B cell (primary cell): ENCODE data around the gene SKAP1. TPM values are rescaled to one million over a fixed set of nuclear protein-coding genes. Genes with fewer than 3 reads are reported as not detected.

ENCODE experiments used
- ATAC-seq: fragments of 200-7000 bp; cut with Tn5 transposase; one replicate; pipeline ENCODE4 v1.10.0; 2021; ENCODE audit warnings: low read depth, mild to moderate bottlenecking, moderate number of reproducible peaks, moderate library complexity
- CTCF ChIA-PET: fragments of 350-600 bp; sonication (Branson Sonifier 250); formaldehyde crosslinking; loops from one replicate; lab custom pipeline; 2021; ENCODE audit warnings: antibody characterized with exemption, inconsistent platforms; lab: Charles Lee
- POLR2A ChIA-PET: fragments of 350-600 bp; sonication (Branson Sonifier 250); formaldehyde crosslinking; loops from one replicate; lab custom pipeline; 2021; ENCODE audit warnings: antibody characterized with exemption; lab: Charles Lee
- DNase-seq: peaks from one replicate; pipeline ENCODE4 v3.0.0; 2013
- H2AFZ ChIP-seq: 2 replicates; pipeline ENCODE4 v1.6.1; 2012; ENCODE audit warnings: mild to moderate bottlenecking, low read depth, low read length; ENCODE audit not compliant: insufficient read depth, poor library complexity, severe bottlenecking
- H3K27ac ChIP-seq, 2 donors: 1 replicate in 1 of 2; 2 replicates in 1 of 2; pipeline ENCODE4 v1.5.1; 2012 to 2013; ENCODE audit warnings: low read length in 2 of 2, mild to moderate bottlenecking in 2 of 2, moderate library complexity in 1 of 2
- H3K27me3 ChIP-seq, 4 experiments: fragments of 200-600 bp in 1 of 4; sonication (generic) in 1 of 4; replicated peaks in 1 of 4; 1 replicate in 2 of 4; 2 replicates in 2 of 4; pipeline versions ENCODE4 v1.6.1 to v1.7.0; 2013 to 2016; ENCODE audit warnings: low read length in 3 of 4, mild to moderate bottlenecking in 2 of 4, mixed read lengths in 1 of 4, moderate library complexity in 1 of 4; ENCODE audit not compliant: insufficient read depth in 4 of 4, control insufficient read depth in 3 of 4; ENCODE audit errors: control extremely low read depth in 1 of 4
- H3K36me3 ChIP-seq, 2 experiments: replicated peaks in 1 of 2; 1 replicate in 1 of 2; 2 replicates in 1 of 2; pipeline versions ENCODE4 v1.6.1 to v1.7.1; 2013; ENCODE audit warnings: low read length in 1 of 2; ENCODE audit not compliant: insufficient read depth in 2 of 2, control insufficient read depth in 1 of 2; ENCODE audit errors: control extremely low read depth in 1 of 2, extremely low read depth in 1 of 2
- H3K4me1 ChIP-seq, 2 donors: fragments of 200-600 bp in 1 of 2; sonication (generic) in 1 of 2; 1 replicate in 1 of 2; 2 replicates in 1 of 2; pipeline versions ENCODE4 v1.5.1 to v1.6.1; 2013 to 2017; ENCODE audit warnings: low read length in 2 of 2; ENCODE audit not compliant: control insufficient read depth in 2 of 2, insufficient read depth in 2 of 2
- H3K4me2 ChIP-seq: replicated peaks from 2 replicates; pipeline ENCODE3; 2012; ENCODE audit warnings: mild to moderate bottlenecking, low read depth, low read length; ENCODE audit not compliant: poor library complexity, severe bottlenecking
- H3K4me3 ChIP-seq, 5 experiments: fragments of 200-600 bp in 1 of 5; sonication (generic) in 1 of 5; 1 replicate in 3 of 5; 2 replicates in 2 of 5; pipeline versions ENCODE4 v1.5.1 to v1.7.0; 2011 to 2016; ENCODE audit warnings: low read length in 4 of 5, mild to moderate bottlenecking in 4 of 5, low read depth in 2 of 5, control low read depth in 1 of 5, moderate library complexity in 1 of 5; ENCODE audit not compliant: insufficient read depth in 1 of 5; ENCODE audit errors: control extremely low read depth in 1 of 5, extremely low read depth in 1 of 5
- H3K79me2 ChIP-seq: fragments of 200-600 bp; sonication (generic); one replicate; pipeline ENCODE4 v1.6.0; 2016; ENCODE audit warnings: low read length; ENCODE audit not compliant: control insufficient read depth, insufficient read depth
- H3K9ac ChIP-seq: fragments of 200-600 bp; sonication (generic); 2 replicates; pipeline ENCODE4 v1.6.1; 2017; ENCODE audit warnings: mild to moderate bottlenecking, low read length, moderate library complexity
- H3K9me3 ChIP-seq, 3 donors: one replicate each; pipeline versions ENCODE4 v1.6.1 to v1.7.1; 2013; ENCODE audit warnings: low read length in 2 of 3; ENCODE audit not compliant: control insufficient read depth in 2 of 3, insufficient read depth in 1 of 3; ENCODE audit errors: control extremely low read depth in 1 of 3
- H4K20me1 ChIP-seq: 2 replicates; pipeline ENCODE4 v1.6.0; 2012; ENCODE audit warnings: mild to moderate bottlenecking, low read length; ENCODE audit not compliant: insufficient read depth, control insufficient read depth, poor library complexity, severe bottlenecking
- H3K27ac Mint-ChIP-seq: one replicate; pipeline ENCODE4 v1.8.0; 2021; ENCODE audit warnings: mixed read lengths
- H3K27me3 Mint-ChIP-seq: one replicate; pipeline ENCODE4 v1.8.0; 2021; ENCODE audit warnings: mixed read lengths
- H3K4me1 Mint-ChIP-seq: one replicate; pipeline ENCODE4 v1.8.0; 2021; ENCODE audit warnings: mixed read lengths
- H3K4me3 Mint-ChIP-seq: one replicate; pipeline ENCODE4 v1.8.0; 2021; ENCODE audit warnings: mixed read lengths
- H3K9me3 Mint-ChIP-seq: one replicate; pipeline ENCODE4 v1.8.0; 2022; ENCODE audit warnings: mixed read lengths; ENCODE audit not compliant: insufficient read depth
- EZH2 ChIP-seq: IDR thresholded peaks from 2 replicates; pipeline ENCODE4 v1.6.1; 2012; ENCODE audit warnings: borderline replicate concordance, low read depth, mild to moderate bottlenecking, moderate library complexity, low read length; ENCODE audit not compliant: insufficient read depth, poor library complexity, severe bottlenecking
- whole genome bisulfite sequencing: methylation state at CpG from one replicate; pipeline ENCODE4 v1.1.5; 2013; ENCODE audit warnings: missing lambda C conversion rate; ENCODE audit not compliant: insufficient coverage; 5-methylcytosine and 5-hydroxymethylcytosine counted together
- intact Hi-C: fragments of 100-400 bp; cut with micrococcal nuclease; formaldehyde crosslinking; loops from one replicate; pipeline ENCODE4 v1.10.0; 2022
- polyA plus RNA-seq: library from polyadenylated mRNA; depleted of rRNA; stranded (reverse); fragments of >200 nt; gene quantifications from 2 replicates; pipeline ENCODE4 v1.2.3, GENCODE V29; 2012
- total RNA-seq, 2 donors: library from RNA; stranded (reverse); fragments of 120-200 nt in 1 of 2; gene quantifications; 1 replicate in 1 of 2; 2 replicates in 1 of 2; pipeline versions ENCODE4 v1.2.3 to v1.2.4, GENCODE V29; 2013 to 2022
- TF ChIP-seq, protein P1 (sequence below): fragments of 200-600 bp; IDR thresholded peaks from one replicate; pipeline ENCODE4 v1.8.0; 2022; ENCODE audit warnings: antibody characterized with exemption, mild to moderate bottlenecking

SKAP1 gene
- total and polyA plus RNA-seq, 2 donors (not counting 1 experiment from before 2014, with no cell fraction given): 33.1 to 37.3 TPM

DNA sequence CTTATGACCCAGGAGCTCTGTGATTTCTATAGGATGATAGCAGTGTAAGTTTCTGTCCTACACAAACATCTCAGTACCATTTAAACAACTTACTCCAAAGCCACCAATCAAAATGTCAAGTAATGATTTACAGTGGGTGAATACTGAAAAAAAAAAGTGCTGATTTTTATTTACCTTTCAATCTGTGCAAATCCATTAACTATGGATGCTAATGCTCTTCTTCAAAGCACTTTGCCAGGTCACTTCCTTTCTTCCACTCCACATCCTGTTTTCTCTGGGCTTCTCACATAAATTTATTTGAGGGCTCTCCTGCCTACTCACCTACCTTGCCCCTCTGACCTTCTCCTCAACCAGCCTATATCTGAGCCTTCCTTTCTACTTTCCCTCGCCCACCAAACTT, 101.6 kb downstream of the SKAP1 start:
- Mint-ChIP-seq H3K27me3 (peaks cover 7% of the 10 kb centered on the region), H3K27ac (no peak overlapping the region), H3K9me3 (no peaks in the 10 kb centered on the region), H3K4me1 (no peaks in the 10 kb centered on the region), H3K4me3 (no peak overlapping the region)
- H2AFZ ChIP-seq: no peak overlapping the region
- H3K4me2 ChIP-seq: no peak overlapping the region
- H3K27ac ChIP-seq: no peak overlapping the region
- no peaks in the 10 kb centered on the region for H3K9me3 ChIP-seq
- H3K4me1 ChIP-seq: no peaks in the 10 kb centered on the region
- ChIA-PET CTCF (interaction anchor here (1.6 to 3.0 kb wide), 2 partner anchors 8 to 21 kb away, joined by 4 to 15 read pairs; no protein-coding TSS in a partner anchor), POLR2A (no interaction called here)
- H3K27me3 ChIP-seq: no peaks in the 10 kb centered on the region
- H3K36me3 ChIP-seq: no peaks in the 10 kb centered on the region
- DNase-seq: no peak
- no CpG with 5 or more reads among the region's 1 CpG for WGBS
- no peak overlapping the region for H3K4me3 ChIP-seq
- no peaks in the 10 kb centered on the region for H3K79me2 ChIP-seq
- intact Hi-C loops: no loop called here
- no peak for ATAC-seq
- H3K9ac ChIP-seq: no peak overlapping the region
- no peak for TF ChIP-seq EZH2
- TF ChIP-seq, protein P1, sequence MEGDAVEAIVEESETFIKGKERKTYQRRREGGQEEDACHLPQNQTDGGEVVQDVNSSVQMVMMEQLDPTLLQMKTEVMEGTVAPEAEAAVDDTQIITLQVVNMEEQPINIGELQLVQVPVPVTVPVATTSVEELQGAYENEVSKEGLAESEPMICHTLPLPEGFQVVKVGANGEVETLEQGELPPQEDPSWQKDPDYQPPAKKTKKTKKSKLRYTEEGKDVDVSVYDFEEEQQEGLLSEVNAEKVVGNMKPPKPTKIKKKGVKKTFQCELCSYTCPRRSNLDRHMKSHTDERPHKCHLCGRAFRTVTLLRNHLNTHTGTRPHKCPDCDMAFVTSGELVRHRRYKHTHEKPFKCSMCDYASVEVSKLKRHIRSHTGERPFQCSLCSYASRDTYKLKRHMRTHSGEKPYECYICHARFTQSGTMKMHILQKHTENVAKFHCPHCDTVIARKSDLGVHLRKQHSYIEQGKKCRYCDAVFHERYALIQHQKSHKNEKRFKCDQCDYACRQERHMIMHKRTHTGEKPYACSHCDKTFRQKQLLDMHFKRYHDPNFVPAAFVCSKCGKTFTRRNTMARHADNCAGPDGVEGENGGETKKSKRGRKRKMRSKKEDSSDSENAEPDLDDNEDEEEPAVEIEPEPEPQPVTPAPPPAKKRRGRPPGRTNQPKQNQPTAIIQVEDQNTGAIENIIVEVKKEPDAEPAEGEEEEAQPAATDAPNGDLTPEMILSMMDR: no peak
- no peaks in the 10 kb centered on the region for H4K20me1 ChIP-seq

DNA sequence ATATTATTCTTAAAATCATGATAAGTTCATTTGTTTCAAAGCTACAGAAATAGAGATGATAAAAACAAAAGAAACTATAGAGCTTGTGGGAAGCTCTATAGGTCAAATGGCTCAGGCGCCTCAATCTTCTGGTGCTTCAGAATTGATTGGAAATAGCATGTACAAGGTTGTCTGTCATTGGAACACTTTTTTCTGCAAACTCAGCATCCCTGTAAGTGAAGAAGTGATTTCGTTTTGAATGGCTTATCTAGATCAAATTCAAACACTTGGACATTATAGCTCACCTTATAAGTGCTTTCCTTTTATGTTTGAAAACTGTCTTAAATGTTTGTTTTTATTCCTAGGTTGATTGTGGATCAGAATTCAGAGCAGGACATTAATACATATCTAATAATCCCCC, 103.7 kb downstream of the SKAP1 start:
- no peak for TF ChIP-seq EZH2
- TF ChIP-seq, protein P1: no peak
- H3K4me3 ChIP-seq: no peak overlapping the region
- no peaks in the 10 kb centered on the region for H3K27me3 ChIP-seq
- H3K4me3 Mint-ChIP-seq: no peak overlapping the region
- no peak overlapping the region for H3K27ac ChIP-seq
- H3K27me3 Mint-ChIP-seq: peaks cover 3% of the 10 kb centered on the region
- CTCF ChIA-PET: interaction anchor here (1.0 to 3.0 kb wide), 5 partner anchors 10 to 267 kb away, joined by 3 to 15 read pairs (median 4); no protein-coding TSS in a partner anchor
- DNase-seq (no peak), ATAC-seq (no peak)
- no peaks in the 10 kb centered on the region for H3K9me3 ChIP-seq
- no peaks in the 10 kb centered on the region for H3K4me1 Mint-ChIP-seq
- no peak overlapping the region for H3K27ac Mint-ChIP-seq
- no peaks in the 10 kb centered on the region for H4K20me1 ChIP-seq
- H3K4me2 ChIP-seq: no peak overlapping the region
- H3K4me1 ChIP-seq: no peaks in the 10 kb centered on the region
- no peaks in the 10 kb centered on the region for H3K79me2 ChIP-seq
- no peaks in the 10 kb centered on the region for H3K9me3 Mint-ChIP-seq
- POLR2A ChIA-PET: no interaction called here
- intact Hi-C loops: no loop called here
- WGBS: no CpG with 5 or more reads among the region's 2 CpGs
- H2AFZ ChIP-seq: no peak overlapping the region
- no peak overlapping the region for H3K9ac ChIP-seq
- no peaks in the 10 kb centered on the region for H3K36me3 ChIP-seq
